Measurements from ENCODE around the gene ARFGAP2.
"Not testable (repeated sequence)": the region's sequence is repeated elsewhere in the genome, so short reads cannot be mapped to it uniquely, and the experiment has no call there.

DNA sequence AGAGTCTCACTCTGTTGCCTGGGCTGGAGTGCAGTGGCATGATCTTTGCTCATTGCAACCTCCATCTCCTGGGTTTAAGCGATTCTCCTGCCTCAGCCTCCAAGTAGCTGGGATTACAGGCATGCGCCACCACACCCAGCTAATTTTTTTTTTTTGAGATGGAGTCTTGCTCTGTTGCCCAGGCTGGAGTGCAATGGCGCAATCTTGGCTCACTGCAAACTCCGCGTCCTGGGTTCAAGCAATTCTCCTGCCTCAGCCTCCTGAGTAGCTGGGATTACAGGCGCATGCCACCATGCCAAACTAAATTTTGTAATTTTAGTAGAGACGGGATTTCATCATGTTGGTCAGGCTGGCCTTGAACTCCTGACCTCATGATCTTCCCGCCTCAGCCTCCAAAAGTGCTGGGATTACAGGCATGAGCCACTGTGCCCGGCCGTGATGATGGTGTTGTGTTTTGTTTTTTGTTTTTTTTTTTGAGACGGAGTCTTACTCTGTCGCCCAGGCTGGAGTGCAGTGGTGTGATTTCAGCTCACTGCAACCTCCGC, 31.4 kb upstream of the ARFGAP2 start:
- TF ChIP-seq, protein P1, sequence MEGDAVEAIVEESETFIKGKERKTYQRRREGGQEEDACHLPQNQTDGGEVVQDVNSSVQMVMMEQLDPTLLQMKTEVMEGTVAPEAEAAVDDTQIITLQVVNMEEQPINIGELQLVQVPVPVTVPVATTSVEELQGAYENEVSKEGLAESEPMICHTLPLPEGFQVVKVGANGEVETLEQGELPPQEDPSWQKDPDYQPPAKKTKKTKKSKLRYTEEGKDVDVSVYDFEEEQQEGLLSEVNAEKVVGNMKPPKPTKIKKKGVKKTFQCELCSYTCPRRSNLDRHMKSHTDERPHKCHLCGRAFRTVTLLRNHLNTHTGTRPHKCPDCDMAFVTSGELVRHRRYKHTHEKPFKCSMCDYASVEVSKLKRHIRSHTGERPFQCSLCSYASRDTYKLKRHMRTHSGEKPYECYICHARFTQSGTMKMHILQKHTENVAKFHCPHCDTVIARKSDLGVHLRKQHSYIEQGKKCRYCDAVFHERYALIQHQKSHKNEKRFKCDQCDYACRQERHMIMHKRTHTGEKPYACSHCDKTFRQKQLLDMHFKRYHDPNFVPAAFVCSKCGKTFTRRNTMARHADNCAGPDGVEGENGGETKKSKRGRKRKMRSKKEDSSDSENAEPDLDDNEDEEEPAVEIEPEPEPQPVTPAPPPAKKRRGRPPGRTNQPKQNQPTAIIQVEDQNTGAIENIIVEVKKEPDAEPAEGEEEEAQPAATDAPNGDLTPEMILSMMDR (IDR thresholded peaks at IDR 0.05), result not testable (repeated sequence)
- not testable (repeated sequence) for TF ChIP-seq POLR2A (IDR thresholded peaks at IDR 0.05)
